Loucy (cell line): ENCODE measurements around the gene SLPI.

ENCODE experiments used
- EZH2phosphoT487 ChIP-seq: fragments of 200-600 bp; IDR thresholded peaks from 2 replicates; pipeline ENCODE4 v1.6.1; 2018; ENCODE audit warnings: antibody characterized with exemption, mild to moderate bottlenecking, moderate library complexity, borderline replicate concordance
- TF ChIP-seq, protein P1 (sequence below): fragments of 200-600 bp; sonication (generic); conservative IDR thresholded peaks from 2 replicates; pipeline ENCODE4 v1.5.1; 2014; ENCODE audit warnings: mild to moderate bottlenecking, antibody characterized with exemption, low read length

DNA sequence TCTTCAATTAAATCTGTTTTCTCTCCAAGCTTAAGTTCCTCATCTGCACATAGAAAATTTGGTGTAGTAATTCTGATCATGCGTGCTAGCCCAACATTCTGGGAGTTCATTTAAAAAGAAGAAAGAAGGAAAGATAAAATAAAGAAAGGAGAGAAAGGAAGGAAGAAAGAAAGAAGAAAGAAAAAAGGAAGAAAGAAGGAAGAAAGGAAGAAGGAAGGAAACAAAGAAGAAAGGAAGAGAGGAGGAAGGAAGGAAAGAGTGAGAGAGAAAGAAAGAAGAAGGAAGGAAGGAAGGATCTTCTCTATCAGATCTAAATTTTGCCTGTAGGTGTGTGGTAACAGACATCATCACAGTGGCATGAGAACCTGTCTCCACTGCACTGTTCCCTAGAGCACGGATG lies 16.2 kb downstream of the SLPI start:
- TF ChIP-seq, protein P1, sequence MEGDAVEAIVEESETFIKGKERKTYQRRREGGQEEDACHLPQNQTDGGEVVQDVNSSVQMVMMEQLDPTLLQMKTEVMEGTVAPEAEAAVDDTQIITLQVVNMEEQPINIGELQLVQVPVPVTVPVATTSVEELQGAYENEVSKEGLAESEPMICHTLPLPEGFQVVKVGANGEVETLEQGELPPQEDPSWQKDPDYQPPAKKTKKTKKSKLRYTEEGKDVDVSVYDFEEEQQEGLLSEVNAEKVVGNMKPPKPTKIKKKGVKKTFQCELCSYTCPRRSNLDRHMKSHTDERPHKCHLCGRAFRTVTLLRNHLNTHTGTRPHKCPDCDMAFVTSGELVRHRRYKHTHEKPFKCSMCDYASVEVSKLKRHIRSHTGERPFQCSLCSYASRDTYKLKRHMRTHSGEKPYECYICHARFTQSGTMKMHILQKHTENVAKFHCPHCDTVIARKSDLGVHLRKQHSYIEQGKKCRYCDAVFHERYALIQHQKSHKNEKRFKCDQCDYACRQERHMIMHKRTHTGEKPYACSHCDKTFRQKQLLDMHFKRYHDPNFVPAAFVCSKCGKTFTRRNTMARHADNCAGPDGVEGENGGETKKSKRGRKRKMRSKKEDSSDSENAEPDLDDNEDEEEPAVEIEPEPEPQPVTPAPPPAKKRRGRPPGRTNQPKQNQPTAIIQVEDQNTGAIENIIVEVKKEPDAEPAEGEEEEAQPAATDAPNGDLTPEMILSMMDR = no peak
- no peak for TF ChIP-seq EZH2phosphoT487
